GM12891 (cell line): Measurements from ENCODE around the gene LONRF2.

ENCODE experiments used
- POLR2A ChIP-seq: IDR thresholded peaks from 2 replicates; pipeline ENCODE4 v1.6.1; 2011; ENCODE audit warnings: low read depth, low read length, control low read depth
- SPI1 ChIP-seq: IDR thresholded peaks from 2 replicates; pipeline ENCODE4 v1.6.1; 2011; ENCODE audit warnings: low read depth, low read length, control low read depth

DNA sequence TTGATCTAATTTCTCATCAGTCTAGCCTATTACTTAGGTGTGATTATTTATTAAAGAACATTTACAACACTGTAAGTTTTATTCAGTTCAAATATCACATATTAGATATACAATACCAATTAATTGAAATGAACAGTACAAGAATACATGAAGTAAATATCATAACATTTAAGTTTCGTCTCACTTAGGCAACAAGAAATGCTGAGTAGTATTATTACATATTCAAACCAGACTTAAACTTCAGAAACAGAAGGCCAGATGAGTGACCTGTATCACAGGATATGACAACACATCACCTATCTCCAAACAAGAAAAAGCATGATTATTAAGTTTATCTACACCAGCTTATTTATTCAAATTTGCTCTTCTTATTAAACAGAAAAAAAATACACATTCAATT, 48.9 kb downstream of the LONRF2 start:
- TF ChIP-seq POLR2A = no peak
- TF ChIP-seq SPI1 = no peak
